GM19328 (cell line): ENCODE data around the gene RIPK3.
"Not testable (repeated sequence)": the region's sequence is repeated elsewhere in the genome, so short reads cannot be mapped to it uniquely, and the experiment has no call there.

Experiments used
- ATAC-seq: cut with Tn5 transposase; IDR thresholded peaks from one replicate; pipeline ENCODE4 v1.9.1; 2021; ENCODE audit warnings: mild to moderate bottlenecking, moderate library complexity; ENCODE audit not compliant: unreplicated experiment

Gene RIPK3

DNA sequence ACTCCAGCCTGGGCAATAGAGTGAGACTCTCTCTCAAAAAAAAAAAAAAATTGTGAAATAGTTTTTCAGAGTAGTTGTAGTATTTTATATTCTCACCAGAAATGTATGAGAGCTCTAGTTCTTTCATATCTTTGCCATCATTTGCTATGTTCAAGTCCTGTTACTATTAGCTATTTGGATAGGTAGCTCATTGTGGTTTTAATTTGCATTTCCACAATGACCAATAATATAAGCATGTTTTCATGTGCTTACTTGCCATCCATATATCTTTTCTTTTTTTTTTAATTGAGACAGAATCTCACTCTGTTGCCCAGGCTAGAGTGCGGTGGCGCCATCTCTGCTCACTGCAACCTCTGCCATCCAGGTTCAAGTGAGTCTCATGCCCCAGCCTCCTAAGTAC is 8.4 kb upstream of the RIPK3 start:
- ATAC-seq = no peak

- ATAC-seq = no peak
Measured at GRCh38 chr14:24347134-24347533, 7.3 kb upstream of the RIPK3 start.

DNA sequence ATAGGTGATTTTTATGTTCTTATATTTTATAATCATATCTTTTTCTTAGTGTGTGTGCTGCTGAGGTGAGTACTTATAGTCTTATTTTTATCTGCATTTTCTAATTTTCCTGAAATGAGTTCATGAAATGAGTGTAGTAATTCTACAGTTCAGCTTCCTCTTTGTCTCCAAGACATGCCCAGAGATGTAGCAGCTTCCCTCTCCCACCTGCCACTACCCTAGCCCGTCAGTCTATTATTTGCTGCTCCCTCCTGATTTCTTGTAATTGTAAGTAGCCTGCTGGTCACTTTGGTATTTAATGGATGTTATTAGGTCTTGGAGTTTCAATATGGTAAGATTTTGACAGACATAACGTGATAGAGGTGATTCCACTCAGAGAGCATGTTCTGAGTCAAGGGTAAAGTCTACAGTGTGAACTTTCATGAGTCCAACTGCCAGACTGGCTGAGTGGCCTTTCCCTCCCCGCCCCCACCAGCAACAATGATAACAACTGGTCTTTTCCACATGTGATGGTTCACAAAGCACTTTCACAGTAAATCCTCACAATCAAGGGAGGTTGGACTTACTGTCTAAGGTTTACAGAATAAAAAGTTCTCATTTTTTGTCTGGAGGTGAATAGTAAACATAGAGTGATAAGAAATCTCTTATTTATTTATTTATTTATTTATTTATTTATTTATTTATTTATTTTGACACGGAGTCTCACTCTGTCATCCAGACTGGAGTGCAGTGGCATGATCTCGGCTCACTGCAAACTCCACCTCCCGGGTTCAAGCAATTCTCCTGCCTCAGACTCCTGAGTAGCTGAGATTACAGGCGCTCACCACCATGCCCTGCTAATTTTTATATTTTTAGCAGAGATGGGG is 4.2 kb upstream of the RIPK3 start:
- ATAC-seq = no peak

DNA sequence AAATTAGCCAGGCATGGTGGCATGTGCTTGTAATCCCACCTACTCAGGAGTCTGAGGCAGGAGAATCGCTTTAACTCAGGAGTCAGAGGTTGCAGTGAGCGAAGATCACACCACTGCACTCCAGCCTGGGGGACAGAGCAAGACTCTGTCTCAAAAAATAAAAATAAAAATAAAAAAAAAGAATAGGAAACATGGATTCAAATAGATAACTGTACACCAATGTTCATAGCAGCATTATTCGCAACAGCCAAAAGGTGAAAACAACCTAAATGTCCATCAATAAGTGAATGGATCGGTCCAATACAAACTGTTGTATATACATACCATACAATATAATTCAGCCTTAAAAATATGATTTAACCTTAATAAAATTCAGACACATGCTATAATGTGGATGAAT is 3.1 kb upstream of the RIPK3 start:
- ATAC-seq = no peak

DNA sequence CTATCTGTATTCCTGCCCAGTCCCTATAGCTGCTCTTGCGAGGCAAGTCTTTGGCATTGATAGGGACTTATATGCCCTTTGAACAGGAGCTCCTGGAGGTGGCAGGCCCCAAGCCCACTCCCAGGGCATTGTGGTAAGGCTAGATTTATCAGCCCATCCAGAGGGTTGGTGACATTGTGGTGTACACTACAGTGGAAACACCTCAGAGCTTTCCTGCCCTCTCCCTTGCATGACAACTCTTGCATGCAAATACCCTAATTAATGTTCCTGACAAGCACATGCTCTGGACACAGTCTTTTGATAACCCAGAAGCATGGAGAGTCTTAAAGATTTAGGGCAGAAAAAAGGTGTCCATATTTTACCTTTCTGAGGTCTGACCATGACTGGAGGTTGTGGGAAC is 815 bp upstream of the RIPK3 start:
- ATAC-seq = no peak

- ATAC-seq = no peak
Measured at GRCh38 chr14:24338843-24339242, 948 bp downstream of the RIPK3 start.

DNA sequence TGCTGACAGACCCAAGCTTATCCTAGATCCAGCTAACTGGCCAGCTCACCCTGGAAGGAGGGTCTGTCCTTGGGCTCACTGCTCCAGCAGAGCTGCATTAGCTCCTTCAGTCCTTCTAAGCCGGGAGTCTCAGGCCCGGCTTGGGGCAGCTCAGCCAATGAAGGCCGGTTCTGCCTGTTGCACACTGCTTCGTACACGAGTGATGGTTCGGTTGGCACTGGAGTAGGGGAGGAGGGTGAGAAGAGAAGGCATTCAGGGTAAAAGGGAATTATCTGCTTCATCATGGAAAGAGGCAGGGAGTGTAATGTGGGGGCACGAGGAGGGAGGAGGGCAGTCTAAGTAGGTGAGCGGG is 2.0 kb downstream of the RIPK3 start:
- ATAC-seq = no peak

DNA sequence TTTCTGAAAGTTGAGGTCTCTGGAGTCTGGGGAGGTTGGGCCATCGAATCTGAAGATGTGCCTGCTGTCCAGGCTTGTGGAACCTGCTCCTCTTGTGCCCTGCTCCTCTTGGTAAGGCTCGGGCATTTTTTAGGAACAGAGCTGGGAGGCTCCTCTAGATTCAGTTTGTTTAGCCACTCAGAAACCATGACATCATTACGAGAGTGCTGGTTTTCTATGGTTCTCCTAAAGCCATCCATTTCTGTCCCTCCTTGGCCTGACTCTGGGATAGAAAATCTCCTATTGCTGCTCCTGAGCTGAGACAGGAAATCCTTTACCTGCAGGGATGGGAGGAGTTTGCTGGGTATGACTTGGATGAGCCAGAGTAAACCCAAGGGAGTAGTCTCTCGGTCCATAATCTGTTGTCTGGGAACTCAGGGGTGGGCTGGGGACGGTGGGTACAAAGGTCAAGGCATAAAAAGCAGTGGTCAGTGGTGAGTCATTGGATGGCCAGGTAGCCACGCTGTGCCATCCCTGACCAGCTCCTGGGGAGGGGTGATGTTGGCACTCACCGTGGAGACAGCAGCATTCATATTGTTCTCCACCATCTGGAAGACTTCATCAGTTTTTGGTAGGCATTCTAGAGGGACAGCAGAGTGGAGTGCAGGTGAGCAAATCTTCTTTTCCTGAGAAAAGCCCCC is 2.5 kb downstream of the RIPK3 start:
- ATAC-seq = no peak

- no peak for ATAC-seq
Measured at GRCh38 chr14:24335461-24336171, 4.2 kb downstream of the RIPK3 start.

- no peak for ATAC-seq
Measured at GRCh38 chr14:24334431-24335291, 5.1 kb downstream of the RIPK3 start, which contains the start of gene ADCY4. ADCY4 (minus strand) TSS chr14:24335071; CDS start chr14:24334652, 419 bp downstream.

DNA sequence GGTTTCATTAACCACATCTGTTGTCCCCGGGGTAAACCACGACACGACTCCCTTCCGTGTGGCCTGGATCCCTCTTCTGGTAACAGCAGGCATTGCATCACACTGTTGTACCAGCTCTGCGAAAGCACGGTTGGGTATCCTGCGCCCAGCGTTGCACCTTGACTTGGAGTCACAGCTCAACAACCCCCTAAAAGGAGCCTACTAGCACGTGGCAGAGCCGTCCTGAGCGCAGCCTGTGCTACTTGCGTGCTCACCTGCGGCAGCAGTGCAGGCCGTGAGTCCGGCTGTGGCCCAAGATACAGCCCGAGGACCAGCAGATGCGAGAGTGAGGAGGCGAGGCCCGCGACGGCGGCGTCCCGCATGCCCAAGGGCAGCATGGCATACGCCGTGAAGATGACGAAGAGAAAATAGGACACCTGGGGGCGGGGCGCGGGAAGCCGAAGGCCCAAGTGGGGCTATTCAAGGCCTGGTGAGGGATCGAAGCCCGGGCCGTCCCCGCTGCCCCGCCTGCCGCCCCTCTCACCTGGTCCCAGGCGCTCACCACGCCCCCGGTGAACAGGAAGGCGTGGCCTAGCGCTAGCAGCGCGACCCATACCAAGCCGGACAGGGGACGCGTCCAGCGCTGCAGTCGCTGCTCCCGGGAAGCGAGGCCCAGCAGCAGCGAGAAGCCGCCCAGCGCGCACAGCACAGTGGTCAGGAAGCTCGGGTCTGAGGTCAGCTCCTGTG is 7.4 kb downstream of the RIPK3 start:
- peak; percentile 64 for ATAC-seq

GRCh38 chr14:24331731-24332267 is 8.0 kb downstream of the RIPK3 start:
- ATAC-seq = no peak

- ATAC-seq = no peak
Measured at GRCh38 chr14:24330973-24331674, 8.7 kb downstream of the RIPK3 start.

GRCh38 chr14:24329736-24330135 is 10.1 kb downstream of the RIPK3 start:
- no peak for ATAC-seq

DNA sequence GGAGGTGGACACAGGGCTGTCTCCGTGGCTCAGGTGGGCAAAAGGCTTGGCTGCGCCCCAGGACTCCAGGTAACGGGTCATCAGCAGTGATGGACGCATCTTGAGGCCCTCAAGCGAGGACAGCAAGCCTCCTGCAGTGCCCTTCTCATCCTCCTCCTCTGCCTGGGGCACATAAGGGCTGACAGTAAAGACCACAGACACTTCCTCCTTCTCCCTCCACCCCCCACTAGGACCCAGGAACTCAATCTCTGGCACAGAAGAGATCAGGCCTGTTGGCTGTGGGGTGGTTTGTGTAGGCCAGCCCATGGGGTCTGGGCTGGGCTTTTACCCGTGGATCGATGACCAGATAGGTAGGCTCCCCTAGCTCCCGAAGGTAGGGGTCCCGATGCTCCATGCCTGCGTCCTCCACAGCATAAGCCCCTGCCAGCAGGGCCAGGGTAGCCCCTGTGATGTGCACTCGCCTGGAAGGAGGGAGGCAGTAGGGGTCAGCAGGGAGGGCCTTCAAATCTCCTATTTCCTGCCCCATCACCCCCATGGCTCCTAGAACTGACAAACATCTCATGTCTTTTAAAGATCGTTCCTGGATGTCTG is 10.6 kb downstream of the RIPK3 start:
- ATAC-seq = no peak

DNA sequence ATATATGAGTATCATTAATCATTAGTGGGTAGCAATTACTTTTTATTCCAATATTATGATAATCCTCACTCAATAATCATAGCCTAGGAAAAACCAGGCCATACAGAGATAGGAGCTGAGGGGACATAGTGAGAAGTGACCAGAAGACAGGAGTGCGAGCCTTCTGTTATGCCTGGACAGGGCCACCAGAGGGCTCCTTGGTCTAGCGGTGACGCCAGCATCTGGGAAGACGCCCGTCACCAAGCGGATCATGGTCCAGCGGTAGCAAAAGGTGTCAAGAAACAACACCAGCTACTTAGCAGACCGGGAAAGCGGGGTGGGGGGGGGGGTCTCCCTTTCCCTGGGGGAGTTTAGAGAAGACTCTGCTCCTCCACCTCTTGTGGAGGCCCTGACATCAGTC is 11.9 kb downstream of the RIPK3 start:
- ATAC-seq = not testable (repeated sequence)

GRCh38 chr14:24327303-24327702 is 12.5 kb downstream of the RIPK3 start:
- ATAC-seq = no peak

- no peak for ATAC-seq
Measured at GRCh38 chr14:24325963-24326362, 13.8 kb downstream of the RIPK3 start.

- ATAC-seq = no peak
Measured at GRCh38 chr14:24325041-24325530, 14.7 kb downstream of the RIPK3 start.
